Parathyroid adenoma (tissue), 2 donors: ENCODE measurements around the gene TRNAU1AP.
A peak's percentile ranks its signal among the peaks of the same experiment; 100 is the strongest.

Experiments used
- H2AFZ ChIP-seq: fragments of 300-600 bp; sonication (generic); one replicate; pipeline ENCODE4 v1.7.0; 2017; ENCODE audit warnings: antibody characterized with exemption, mild to moderate bottlenecking
- H3K27ac ChIP-seq: fragments of 300-600 bp; sonication (generic); one replicate; pipeline ENCODE4 v1.7.0; 2017
- H3K27me3 ChIP-seq: fragments of 300-600 bp; sonication (generic); one replicate; pipeline ENCODE4 v1.7.0; 2017; ENCODE audit warnings: low read length; ENCODE audit not compliant: control insufficient read depth, insufficient read depth
- H3K36me3 ChIP-seq: fragments of 300-600 bp; sonication (generic); one replicate; pipeline ENCODE4 v1.7.0; 2017; ENCODE audit warnings: low read length; ENCODE audit not compliant: control insufficient read depth, insufficient read depth
- H3K4me1 ChIP-seq: fragments of 300-600 bp; sonication (generic); one replicate; pipeline ENCODE4 v1.7.0; 2017; ENCODE audit warnings: control low read depth
- H3K4me2 ChIP-seq: fragments of 300-600 bp; sonication (generic); one replicate; pipeline ENCODE4 v1.7.0; 2017; ENCODE audit warnings: low read length
- H3K4me3 ChIP-seq: fragments of 300-600 bp; sonication (generic); one replicate; pipeline ENCODE4 v1.7.0; 2017; ENCODE audit warnings: low read depth, low read length
- H3K79me2 ChIP-seq: fragments of 300-600 bp; sonication (generic); one replicate; pipeline ENCODE4 v1.7.0; 2017; ENCODE audit warnings: control low read depth
- H3K9ac ChIP-seq: fragments of 300-600 bp; sonication (generic); one replicate; pipeline ENCODE4 v1.7.0; 2017; ENCODE audit warnings: mild to moderate bottlenecking
- H3K9me3 ChIP-seq: fragments of 300-600 bp; sonication (generic); one replicate; pipeline ENCODE4 v1.7.0; 2017; ENCODE audit warnings: low read length; ENCODE audit not compliant: control insufficient read depth
- TF ChIP-seq, protein P1 (sequence below): fragments of 300-600 bp; sonication (generic); IDR thresholded peaks from one replicate; pipeline ENCODE4 v1.7.0; 2017; ENCODE audit warnings: antibody characterized with exemption, mild to moderate bottlenecking
- donor health status: primary hyperparathyroidism.

The TRNAU1AP gene

DNA sequence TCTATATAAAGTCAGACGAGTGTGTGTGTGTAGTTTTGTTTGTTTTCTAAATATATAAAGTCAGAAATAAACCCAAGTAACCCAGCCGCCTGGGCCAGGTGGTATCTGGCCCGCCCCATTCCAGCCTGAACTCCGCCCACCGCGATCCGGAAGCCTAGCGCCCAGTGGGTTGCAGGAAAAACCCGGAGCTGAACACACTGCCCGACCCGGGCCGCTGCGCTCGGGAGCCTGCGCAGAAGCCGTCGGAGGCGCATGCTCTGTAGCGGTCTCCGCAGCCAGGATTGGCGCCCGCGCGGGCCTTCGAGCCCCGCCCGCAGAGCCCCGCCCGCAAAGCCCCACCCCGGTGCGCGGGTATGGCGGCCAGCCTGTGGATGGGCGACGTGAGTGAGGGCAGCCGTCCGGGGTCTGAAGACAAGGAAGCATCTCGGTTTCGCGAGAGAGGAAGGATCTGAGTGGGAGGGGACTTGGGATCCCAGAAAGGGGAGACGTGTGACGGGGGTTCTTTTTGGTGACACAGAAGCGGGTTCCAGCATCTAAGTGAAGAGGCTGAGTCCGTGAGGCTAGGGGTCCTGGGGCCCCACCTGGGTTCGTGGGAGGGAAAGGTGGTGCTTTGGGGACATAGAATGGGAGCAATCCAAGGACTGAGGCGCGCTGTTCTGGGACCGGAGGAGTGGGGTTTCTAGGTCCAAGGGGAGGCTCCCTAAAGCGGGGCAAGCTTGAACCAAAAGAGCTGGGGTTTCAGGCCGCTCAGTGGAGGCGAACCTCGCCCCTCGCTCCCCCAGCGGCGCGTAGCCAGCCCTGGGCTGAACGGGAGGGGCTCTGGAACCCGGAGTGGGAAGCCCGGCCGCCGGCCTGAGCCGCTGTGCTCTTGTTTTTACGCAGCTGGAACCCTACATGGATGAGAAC lies at the start of gene TRNAU1AP:
Gene TRNAU1AP, plus strand, starts transcription at position 328 of the 906 bp plus-strand sequence. Its CDS starts 26 bp downstream, at position 354.
- peak within 1 kb of the TSS; percentile 59 for H3K4me3 ChIP-seq
- no peaks in the 10 kb centered on the region for H3K27me3 ChIP-seq
- H3K27ac ChIP-seq = peak within 1 kb of the TSS; percentile 71
- no peaks in the 10 kb centered on the region for H3K9me3 ChIP-seq
- peak within 1 kb of the TSS; percentile 28 for H3K9ac ChIP-seq
- peak within 1 kb of the TSS; percentile 85 for H3K4me2 ChIP-seq
- H2AFZ ChIP-seq = peak within 1 kb of the TSS; percentile 94
- H3K79me2 ChIP-seq = no peaks in the 10 kb centered on the region
- TF ChIP-seq, protein P1, sequence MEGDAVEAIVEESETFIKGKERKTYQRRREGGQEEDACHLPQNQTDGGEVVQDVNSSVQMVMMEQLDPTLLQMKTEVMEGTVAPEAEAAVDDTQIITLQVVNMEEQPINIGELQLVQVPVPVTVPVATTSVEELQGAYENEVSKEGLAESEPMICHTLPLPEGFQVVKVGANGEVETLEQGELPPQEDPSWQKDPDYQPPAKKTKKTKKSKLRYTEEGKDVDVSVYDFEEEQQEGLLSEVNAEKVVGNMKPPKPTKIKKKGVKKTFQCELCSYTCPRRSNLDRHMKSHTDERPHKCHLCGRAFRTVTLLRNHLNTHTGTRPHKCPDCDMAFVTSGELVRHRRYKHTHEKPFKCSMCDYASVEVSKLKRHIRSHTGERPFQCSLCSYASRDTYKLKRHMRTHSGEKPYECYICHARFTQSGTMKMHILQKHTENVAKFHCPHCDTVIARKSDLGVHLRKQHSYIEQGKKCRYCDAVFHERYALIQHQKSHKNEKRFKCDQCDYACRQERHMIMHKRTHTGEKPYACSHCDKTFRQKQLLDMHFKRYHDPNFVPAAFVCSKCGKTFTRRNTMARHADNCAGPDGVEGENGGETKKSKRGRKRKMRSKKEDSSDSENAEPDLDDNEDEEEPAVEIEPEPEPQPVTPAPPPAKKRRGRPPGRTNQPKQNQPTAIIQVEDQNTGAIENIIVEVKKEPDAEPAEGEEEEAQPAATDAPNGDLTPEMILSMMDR = no peak
- H3K4me1 ChIP-seq = no peaks in the 10 kb centered on the region
- no peaks in the 10 kb centered on the region for H3K36me3 ChIP-seq

DNA sequence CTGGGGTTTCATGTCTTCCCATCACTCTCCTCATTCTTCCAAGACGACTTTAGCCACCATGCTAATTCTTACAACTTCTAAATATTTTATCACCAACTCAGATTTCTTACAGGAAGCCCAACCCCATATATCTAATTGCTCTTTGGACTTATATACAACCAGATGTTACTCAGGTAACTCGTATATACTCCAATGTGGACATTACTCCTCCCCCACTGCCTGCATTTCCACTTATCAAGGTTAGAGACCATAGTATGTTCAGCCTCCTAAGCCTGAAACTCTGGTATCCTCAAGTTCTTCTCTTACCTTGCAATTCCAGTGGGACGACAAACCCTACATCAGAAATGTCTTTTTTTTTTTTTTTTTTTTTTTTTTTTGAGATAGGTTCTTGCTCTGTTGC lies 49.8 kb upstream of the TRNAU1AP start:
- H3K4me2 ChIP-seq = no peak overlapping the region
- no peaks in the 10 kb centered on the region for H3K79me2 ChIP-seq
- no peaks in the 10 kb centered on the region for H3K9me3 ChIP-seq
- no peak overlapping the region for H2AFZ ChIP-seq
- no peak overlapping the region for H3K9ac ChIP-seq
- no peaks in the 10 kb centered on the region for H3K27me3 ChIP-seq
- H3K4me3 ChIP-seq = no peak overlapping the region
- H3K27ac ChIP-seq = no peak overlapping the region
- no peaks in the 10 kb centered on the region for H3K36me3 ChIP-seq
- no peaks in the 10 kb centered on the region for H3K4me1 ChIP-seq
- TF ChIP-seq, protein P1 = no peak

DNA sequence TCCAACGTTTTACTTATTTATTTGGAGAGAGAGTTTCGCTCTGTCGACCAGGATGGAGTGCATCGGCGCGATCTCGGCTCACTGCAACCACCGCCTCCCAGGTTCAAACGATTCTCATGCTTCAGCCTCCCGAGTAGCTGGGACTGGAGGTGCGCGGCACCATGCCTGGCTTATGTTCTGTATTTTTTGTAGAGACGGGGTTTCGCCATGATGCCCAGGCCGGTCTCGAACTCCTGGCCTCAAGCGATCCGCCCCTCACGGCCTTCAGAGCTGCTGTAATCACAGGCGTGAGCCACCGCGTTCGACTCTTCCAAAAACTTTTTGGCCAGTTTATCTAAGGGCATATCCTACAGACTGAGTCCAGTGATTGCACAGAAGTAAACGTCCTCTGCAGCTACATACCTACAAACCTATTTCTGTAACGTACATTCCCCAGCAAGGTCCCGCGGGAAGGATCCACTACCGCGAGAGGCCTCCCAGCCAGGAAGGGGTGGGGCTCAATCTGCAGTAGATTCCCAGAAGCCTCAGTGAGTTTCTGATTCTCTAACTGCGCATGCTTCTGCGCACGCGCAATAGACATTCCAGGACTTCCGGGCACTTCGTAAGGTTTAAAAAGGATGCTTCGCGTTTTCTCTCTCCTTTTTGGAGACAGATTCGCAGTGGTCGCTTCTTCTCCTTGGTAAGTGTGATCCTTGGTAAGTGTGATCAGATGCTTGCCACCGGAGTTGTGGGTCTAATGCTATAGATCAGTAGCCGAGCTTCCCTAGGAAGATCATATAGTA lies 47.3 kb upstream of the TRNAU1AP start, which contains the start of gene RCC1:
Gene RCC1, plus strand, starts transcription at position 638 of the 782 bp plus-strand sequence. CDS start 23,824 bp downstream, outside the sequence.
- peak within 1 kb of the TSS; percentile 86 for H3K4me3 ChIP-seq
- H3K27me3 ChIP-seq = no peaks in the 10 kb centered on the region
- no peaks in the 10 kb centered on the region for H3K79me2 ChIP-seq
- H3K4me2 ChIP-seq = peak within 1 kb of the TSS; percentile 64
- TF ChIP-seq, protein P1 = no peak
- no peaks in the 10 kb centered on the region for H3K36me3 ChIP-seq
- H3K27ac ChIP-seq = peak within 1 kb of the TSS; percentile 56
- no peaks in the 10 kb centered on the region for H3K4me1 ChIP-seq
- peak within 1 kb of the TSS; percentile 67 for H3K9ac ChIP-seq
- no peaks in the 10 kb centered on the region for H3K9me3 ChIP-seq
- peak within 1 kb of the TSS; percentile 90 for H2AFZ ChIP-seq

DNA sequence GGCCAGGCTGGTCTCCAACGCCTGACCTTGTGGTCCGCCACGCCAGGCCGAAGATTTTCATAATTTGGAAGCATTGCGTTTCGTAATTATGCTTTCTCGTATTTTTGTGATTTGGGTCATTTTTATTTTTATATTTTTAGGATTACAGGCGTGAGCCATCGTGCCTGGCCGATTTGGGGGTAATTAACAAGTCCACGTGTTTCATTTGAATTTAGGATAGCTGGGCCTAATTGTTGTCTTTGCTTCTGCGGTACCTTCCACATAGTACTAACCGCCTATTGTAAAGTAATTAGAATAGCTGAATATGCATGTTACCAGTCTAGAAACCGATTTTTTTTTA lies 46.0 kb upstream of the TRNAU1AP start:
- H3K27ac ChIP-seq = peak overlapping the region; percentile 56

More for the DNA sequence above, 46.0 kb upstream of the TRNAU1AP start:
- Histone ChIP-seq H3K4me1 (no peaks in the 10 kb centered on the region), H3K79me2 (no peaks in the 10 kb centered on the region), H2AFZ (no peak overlapping the region), H3K36me3 (no peaks in the 10 kb centered on the region), H3K9me3 (no peaks in the 10 kb centered on the region), H3K4me2 (peak overlapping the region; percentile 64), H3K9ac (no peak overlapping the region), H3K27me3 (no peaks in the 10 kb centered on the region), H3K4me3 (peak overlapping the region; percentile 86)
- TF ChIP-seq, protein P1 = no peak
